Panc1 (cell line): ENCODE measurements around the gene UBTF.

Source experiments
- POLR2AphosphoS5 ChIP-seq: IDR thresholded peaks from 2 replicates; pipeline ENCODE4 v1.6.1; 2012; ENCODE audit warnings: mild to moderate bottlenecking, low read depth, low read length, moderate library complexity
- SIN3A ChIP-seq: IDR thresholded peaks from 2 replicates; pipeline ENCODE4 v1.6.1; 2012; ENCODE audit warnings: low read depth, mild to moderate bottlenecking, low read length, moderate library complexity, borderline replicate concordance; ENCODE audit not compliant: insufficient read depth
- TCF7L2 ChIP-seq: IDR thresholded peaks from 2 replicates; pipeline ENCODE4 v1.6.1; 2011; ENCODE audit warnings: mild to moderate bottlenecking, low read depth, low read length, inconsistent platforms
- TF ChIP-seq, protein P1 (sequence below): fragments of 450-650 bp; IDR thresholded peaks from 2 replicates; pipeline ENCODE4 v1.5.1; 2017; ENCODE audit warnings: mild to moderate bottlenecking
- TF ChIP-seq, protein P2 (sequence below), 2 experiments: IDR thresholded peaks; 2 replicates each; pipeline ENCODE4 v1.6.1; 2011 to 2012; ENCODE audit warnings: low read depth in 2 of 2, control low read depth in 1 of 2, low read length in 1 of 2, mild to moderate bottlenecking in 1 of 2, moderate library complexity in 1 of 2; ENCODE audit not compliant: insufficient read depth in 1 of 2

DNA sequence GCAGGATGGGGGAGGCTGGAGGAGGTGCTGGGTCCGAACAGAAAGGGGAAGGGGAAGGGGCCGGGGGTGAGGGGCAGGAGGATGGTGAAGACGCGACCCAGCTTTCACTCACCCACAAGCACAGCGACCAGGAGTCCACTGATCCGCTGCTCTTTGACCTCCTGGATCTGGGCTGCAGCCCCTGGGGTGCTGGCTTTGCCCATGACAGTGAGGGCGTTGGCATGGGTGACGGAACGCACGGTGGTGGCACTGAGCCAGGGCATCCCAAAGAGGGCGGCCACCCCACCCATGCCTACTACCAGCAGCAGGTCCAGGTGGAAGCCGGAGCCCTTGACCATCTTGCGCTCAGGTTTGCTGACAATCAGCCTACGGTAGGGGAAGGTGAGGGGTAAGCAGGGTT lies 33.5 kb upstream of the UBTF start:
- TF ChIP-seq, protein P1, sequence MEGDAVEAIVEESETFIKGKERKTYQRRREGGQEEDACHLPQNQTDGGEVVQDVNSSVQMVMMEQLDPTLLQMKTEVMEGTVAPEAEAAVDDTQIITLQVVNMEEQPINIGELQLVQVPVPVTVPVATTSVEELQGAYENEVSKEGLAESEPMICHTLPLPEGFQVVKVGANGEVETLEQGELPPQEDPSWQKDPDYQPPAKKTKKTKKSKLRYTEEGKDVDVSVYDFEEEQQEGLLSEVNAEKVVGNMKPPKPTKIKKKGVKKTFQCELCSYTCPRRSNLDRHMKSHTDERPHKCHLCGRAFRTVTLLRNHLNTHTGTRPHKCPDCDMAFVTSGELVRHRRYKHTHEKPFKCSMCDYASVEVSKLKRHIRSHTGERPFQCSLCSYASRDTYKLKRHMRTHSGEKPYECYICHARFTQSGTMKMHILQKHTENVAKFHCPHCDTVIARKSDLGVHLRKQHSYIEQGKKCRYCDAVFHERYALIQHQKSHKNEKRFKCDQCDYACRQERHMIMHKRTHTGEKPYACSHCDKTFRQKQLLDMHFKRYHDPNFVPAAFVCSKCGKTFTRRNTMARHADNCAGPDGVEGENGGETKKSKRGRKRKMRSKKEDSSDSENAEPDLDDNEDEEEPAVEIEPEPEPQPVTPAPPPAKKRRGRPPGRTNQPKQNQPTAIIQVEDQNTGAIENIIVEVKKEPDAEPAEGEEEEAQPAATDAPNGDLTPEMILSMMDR: no peak
- TF ChIP-seq SIN3A (no peak), POLR2AphosphoS5 (no peak), TCF7L2 (no peak)
- TF ChIP-seq, protein P2, sequence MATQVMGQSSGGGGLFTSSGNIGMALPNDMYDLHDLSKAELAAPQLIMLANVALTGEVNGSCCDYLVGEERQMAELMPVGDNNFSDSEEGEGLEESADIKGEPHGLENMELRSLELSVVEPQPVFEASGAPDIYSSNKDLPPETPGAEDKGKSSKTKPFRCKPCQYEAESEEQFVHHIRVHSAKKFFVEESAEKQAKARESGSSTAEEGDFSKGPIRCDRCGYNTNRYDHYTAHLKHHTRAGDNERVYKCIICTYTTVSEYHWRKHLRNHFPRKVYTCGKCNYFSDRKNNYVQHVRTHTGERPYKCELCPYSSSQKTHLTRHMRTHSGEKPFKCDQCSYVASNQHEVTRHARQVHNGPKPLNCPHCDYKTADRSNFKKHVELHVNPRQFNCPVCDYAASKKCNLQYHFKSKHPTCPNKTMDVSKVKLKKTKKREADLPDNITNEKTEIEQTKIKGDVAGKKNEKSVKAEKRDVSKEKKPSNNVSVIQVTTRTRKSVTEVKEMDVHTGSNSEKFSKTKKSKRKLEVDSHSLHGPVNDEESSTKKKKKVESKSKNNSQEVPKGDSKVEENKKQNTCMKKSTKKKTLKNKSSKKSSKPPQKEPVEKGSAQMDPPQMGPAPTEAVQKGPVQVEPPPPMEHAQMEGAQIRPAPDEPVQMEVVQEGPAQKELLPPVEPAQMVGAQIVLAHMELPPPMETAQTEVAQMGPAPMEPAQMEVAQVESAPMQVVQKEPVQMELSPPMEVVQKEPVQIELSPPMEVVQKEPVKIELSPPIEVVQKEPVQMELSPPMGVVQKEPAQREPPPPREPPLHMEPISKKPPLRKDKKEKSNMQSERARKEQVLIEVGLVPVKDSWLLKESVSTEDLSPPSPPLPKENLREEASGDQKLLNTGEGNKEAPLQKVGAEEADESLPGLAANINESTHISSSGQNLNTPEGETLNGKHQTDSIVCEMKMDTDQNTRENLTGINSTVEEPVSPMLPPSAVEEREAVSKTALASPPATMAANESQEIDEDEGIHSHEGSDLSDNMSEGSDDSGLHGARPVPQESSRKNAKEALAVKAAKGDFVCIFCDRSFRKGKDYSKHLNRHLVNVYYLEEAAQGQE (IDR thresholded peaks at IDR 0.05; ENCODE audit: insufficient read depth in 1 of 2, low read depth in 2 of 2, low read length in 1 of 2): no peak
